ENCODE data around the gene CSPG4.

DNA sequence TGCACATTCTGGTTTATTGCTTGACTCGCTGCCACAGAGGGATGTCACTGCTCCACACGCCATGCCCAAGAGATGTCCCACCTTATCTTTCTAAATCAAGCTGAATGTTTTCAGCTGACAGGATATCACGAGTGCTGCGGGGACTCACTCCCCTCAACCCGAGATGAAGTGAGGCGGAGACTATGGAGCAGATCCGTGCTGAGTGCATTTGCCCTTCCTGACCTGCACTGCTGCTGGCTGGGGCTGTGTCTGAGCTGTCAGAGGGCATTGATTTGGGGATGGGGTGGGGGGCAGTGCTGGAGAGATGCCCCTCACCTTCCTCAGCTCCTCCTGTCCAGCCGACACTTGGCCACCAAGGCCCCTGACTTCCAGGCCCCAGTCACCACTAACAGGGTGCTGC, 40.5 kb upstream of the CSPG4 start:
- TF ChIP-seq, protein P1, sequence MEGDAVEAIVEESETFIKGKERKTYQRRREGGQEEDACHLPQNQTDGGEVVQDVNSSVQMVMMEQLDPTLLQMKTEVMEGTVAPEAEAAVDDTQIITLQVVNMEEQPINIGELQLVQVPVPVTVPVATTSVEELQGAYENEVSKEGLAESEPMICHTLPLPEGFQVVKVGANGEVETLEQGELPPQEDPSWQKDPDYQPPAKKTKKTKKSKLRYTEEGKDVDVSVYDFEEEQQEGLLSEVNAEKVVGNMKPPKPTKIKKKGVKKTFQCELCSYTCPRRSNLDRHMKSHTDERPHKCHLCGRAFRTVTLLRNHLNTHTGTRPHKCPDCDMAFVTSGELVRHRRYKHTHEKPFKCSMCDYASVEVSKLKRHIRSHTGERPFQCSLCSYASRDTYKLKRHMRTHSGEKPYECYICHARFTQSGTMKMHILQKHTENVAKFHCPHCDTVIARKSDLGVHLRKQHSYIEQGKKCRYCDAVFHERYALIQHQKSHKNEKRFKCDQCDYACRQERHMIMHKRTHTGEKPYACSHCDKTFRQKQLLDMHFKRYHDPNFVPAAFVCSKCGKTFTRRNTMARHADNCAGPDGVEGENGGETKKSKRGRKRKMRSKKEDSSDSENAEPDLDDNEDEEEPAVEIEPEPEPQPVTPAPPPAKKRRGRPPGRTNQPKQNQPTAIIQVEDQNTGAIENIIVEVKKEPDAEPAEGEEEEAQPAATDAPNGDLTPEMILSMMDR (IDR thresholded peaks at IDR 0.05): no peak
- TF ChIP-seq POLR2A (IDR thresholded peaks at IDR 0.05): no peak
